Progenitor cell of endocrine pancreas (in vitro differentiated cells): ENCODE measurements around the gene PALM2AKAP2. TPM values are rescaled to one million over a fixed set of nuclear protein-coding genes. Genes with fewer than 3 reads are reported as not detected.

Experiments used
- DNase-seq: peaks from one replicate; pipeline ENCODE4 v3.0.0; 2021; ENCODE audit warnings: low spot score; ENCODE audit not compliant: unreplicated experiment
- H3K27ac Mint-ChIP-seq: 2 replicates; pipeline ENCODE4 v1.8.0; 2021; ENCODE audit warnings: mild to moderate bottlenecking, moderate library complexity, mixed read lengths
- H3K27me3 Mint-ChIP-seq: 2 replicates; pipeline ENCODE4 v1.8.0; 2021; ENCODE audit warnings: mixed read lengths
- H3K36me3 Mint-ChIP-seq: 2 replicates; pipeline ENCODE4 v1.8.0; 2022; ENCODE audit warnings: mixed read lengths; ENCODE audit not compliant: insufficient read depth
- H3K4me1 Mint-ChIP-seq: 2 replicates; pipeline ENCODE4 v1.8.0; 2021; ENCODE audit warnings: low read depth, mixed read lengths
- H3K4me3 Mint-ChIP-seq: 2 replicates; pipeline ENCODE4 v1.8.0; 2021; ENCODE audit warnings: low read depth, mild to moderate bottlenecking, moderate library complexity, mixed read lengths
- H3K9me3 Mint-ChIP-seq: 2 replicates; pipeline ENCODE4 v1.8.0; 2021; ENCODE audit warnings: low read depth, mixed read lengths
- total RNA-seq: library from RNA; stranded (reverse); gene quantifications from 2 replicates; pipeline ENCODE4 v1.2.1, GENCODE V29; 2021
- TF ChIP-seq, protein P1 (sequence below): fragments of 200-600 bp; sonication (generic); IDR thresholded peaks from one replicate; pipeline ENCODE4 v1.5.0; 2021; ENCODE audit warnings: antibody characterized with exemption, mild to moderate bottlenecking; ENCODE audit not compliant: unreplicated experiment

The PALM2AKAP2 gene
- total RNA-seq, 1 donor from 2014 or later, result 0.74 TPM

DNA sequence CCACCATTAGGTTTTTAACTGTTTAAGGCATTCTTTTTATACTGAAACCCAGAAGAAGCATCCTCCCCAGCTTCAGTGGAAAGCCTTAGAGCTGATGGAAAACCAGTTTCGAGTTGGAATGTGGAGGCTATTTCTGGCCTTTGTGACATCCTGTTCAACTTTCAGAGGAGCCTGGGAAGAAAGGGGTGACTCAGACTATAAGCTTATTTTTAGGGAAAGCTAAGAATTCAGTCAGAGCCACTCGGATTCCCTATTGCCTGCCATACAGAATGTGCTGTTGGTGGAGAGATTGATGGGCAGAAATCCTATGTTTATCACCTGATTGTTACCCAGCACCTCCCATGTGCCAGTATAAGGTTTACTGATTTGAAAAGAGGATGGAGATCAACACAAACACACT, 19.8 kb downstream of the PALM2AKAP2 start:
- Mint-ChIP-seq H3K4me1 (no peaks in the 10 kb centered on the region), H3K4me3 (no peak overlapping the region), H3K9me3 (no peaks in the 10 kb centered on the region), H3K27ac (no peak overlapping the region), H3K36me3 (no peaks in the 10 kb centered on the region), H3K27me3 (peaks cover 34% of the 10 kb centered on the region)
- TF ChIP-seq, protein P1, sequence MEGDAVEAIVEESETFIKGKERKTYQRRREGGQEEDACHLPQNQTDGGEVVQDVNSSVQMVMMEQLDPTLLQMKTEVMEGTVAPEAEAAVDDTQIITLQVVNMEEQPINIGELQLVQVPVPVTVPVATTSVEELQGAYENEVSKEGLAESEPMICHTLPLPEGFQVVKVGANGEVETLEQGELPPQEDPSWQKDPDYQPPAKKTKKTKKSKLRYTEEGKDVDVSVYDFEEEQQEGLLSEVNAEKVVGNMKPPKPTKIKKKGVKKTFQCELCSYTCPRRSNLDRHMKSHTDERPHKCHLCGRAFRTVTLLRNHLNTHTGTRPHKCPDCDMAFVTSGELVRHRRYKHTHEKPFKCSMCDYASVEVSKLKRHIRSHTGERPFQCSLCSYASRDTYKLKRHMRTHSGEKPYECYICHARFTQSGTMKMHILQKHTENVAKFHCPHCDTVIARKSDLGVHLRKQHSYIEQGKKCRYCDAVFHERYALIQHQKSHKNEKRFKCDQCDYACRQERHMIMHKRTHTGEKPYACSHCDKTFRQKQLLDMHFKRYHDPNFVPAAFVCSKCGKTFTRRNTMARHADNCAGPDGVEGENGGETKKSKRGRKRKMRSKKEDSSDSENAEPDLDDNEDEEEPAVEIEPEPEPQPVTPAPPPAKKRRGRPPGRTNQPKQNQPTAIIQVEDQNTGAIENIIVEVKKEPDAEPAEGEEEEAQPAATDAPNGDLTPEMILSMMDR, result no peak
- no peak for DNase-seq

DNA sequence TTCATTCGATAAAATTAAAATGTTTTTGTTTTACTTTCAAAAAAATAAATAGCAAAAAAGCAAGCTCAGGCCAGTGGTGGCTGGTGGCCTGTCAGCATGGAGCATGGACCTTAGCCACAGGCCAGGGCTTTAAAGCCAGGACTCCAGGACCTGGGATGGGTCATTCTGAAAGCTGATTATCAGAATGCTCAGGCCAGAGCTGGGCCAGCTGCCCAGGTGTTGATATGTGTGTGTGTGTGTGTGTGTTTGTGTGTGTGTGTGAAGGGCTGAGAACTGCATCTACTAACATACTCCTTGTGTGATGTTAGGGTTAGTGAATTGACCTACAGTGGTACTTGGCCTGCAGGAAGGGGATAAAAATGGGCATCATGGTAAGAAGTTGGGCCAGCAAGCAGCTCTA, 21.5 kb downstream of the PALM2AKAP2 start:
- TF ChIP-seq, protein P1, result no peak
- H3K27ac Mint-ChIP-seq, result no peak overlapping the region
- H3K27me3 Mint-ChIP-seq, result peaks cover 29% of the 10 kb centered on the region
- no peak overlapping the region for H3K4me3 Mint-ChIP-seq
- no peaks in the 10 kb centered on the region for H3K9me3 Mint-ChIP-seq
- H3K36me3 Mint-ChIP-seq, result no peaks in the 10 kb centered on the region
- H3K4me1 Mint-ChIP-seq, result no peaks in the 10 kb centered on the region
- DNase-seq, result no peak

DNA sequence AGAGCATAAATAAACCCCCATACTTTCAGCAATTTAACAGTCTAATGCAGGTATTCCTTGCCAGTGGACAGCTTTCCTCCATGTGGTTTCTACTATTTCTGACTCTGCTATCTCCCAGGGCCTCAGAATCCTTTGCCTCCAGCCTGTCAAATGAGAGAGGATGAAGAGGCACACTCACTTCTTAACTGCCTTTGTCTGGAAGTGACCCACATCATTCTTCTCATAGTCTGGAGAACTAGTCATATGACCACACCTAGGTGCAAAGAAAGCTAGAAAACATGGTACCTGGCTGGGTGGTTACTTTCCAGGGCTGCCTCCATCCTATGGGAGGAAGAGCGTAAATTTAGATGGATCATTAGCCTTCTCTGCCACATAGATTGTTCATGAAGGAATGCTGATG, 22.5 kb downstream of the PALM2AKAP2 start:
- H3K9me3 Mint-ChIP-seq, result no peaks in the 10 kb centered on the region
- H3K27ac Mint-ChIP-seq, result no peak overlapping the region
- no peaks in the 10 kb centered on the region for H3K36me3 Mint-ChIP-seq
- H3K4me1 Mint-ChIP-seq, result no peaks in the 10 kb centered on the region
- H3K4me3 Mint-ChIP-seq, result no peak overlapping the region
- DNase-seq, result no peak
- TF ChIP-seq, protein P1, result no peak
- peaks cover 19% of the 10 kb centered on the region for H3K27me3 Mint-ChIP-seq

DNA sequence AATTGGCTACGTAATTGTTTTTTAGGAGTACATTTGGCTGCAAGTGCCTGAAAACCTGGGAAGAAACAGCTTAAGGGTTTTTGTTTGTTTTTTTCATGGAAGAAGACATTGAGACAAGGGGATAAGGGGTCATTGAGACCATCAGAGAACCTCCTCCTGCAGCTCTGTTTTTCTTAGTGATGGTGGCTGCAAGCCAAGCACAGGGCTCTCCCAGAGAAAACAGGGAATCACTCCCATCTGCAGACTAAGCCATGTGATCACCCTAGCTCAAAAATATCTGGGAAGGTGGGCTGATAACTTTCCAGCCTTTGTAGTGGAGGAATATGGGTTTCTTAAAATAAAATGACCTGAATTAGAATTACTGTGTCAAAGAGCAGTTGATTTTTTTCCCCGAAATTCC, 25.1 kb downstream of the PALM2AKAP2 start:
- H3K36me3 Mint-ChIP-seq, result no peaks in the 10 kb centered on the region
- H3K9me3 Mint-ChIP-seq, result no peaks in the 10 kb centered on the region
- no peak overlapping the region for H3K4me3 Mint-ChIP-seq
- no peaks in the 10 kb centered on the region for H3K4me1 Mint-ChIP-seq
- DNase-seq, result no peak
- TF ChIP-seq, protein P1, result no peak
- no peak overlapping the region for H3K27ac Mint-ChIP-seq
- H3K27me3 Mint-ChIP-seq, result peaks cover 15% of the 10 kb centered on the region

DNA sequence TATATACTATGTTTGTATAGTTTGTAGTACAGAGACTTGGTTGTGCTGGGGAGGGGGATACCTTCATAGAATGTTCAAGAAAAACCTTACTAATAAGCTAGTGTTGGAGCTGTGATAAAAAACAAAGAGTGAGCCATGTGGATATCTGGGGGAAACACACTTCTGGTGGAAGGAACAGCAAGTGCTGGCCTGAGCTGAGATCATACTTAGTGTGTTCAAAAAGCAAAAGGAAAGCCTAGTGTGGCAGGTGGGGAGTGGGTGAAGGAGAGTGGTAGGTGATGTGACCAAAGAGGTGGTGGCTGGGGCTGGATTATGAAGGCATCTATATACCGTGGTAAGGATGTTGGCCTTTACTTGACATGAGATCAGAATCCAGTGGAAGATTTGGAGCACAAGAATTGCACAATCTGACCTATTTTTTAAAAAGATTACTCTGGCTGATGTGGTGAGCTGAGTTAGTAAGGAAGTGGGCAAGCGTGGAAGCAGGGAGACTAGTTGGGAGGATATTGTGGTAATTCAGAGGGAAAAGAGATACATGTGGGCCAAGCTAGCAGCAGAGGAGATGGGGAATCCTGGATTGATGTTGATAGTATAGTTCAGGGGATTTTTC, 26.6 kb downstream of the PALM2AKAP2 start:
- Mint-ChIP-seq H3K27ac (no peak overlapping the region), H3K9me3 (no peaks in the 10 kb centered on the region), H3K27me3 (peaks cover 22% of the 10 kb centered on the region), H3K4me1 (no peaks in the 10 kb centered on the region), H3K36me3 (no peaks in the 10 kb centered on the region), H3K4me3 (no peak overlapping the region)
- TF ChIP-seq, protein P1, result no peak
- DNase-seq, result no peak
